Amniotic epithelial cell (primary cell): ENCODE measurements around the gene ARHGAP1.

ENCODE experiments used
- DNase-seq: peaks from one replicate; pipeline ENCODE4 v3.0.0-alpha.2; 2010; ENCODE audit warnings: low read depth

The ARHGAP1 gene

GRCh38 chr11:46694072-46694471 is 6.3 kb downstream of the ARHGAP1 start:
- DNase-seq = no peak

- DNase-seq = peak; percentile 93
Observed at GRCh38 chr11:46693597-46694012, 6.8 kb downstream of the ARHGAP1 start.

- DNase-seq = no peak
Observed at GRCh38 chr11:46692450-46692849, 8.0 kb downstream of the ARHGAP1 start.

- no peak for DNase-seq
Observed at GRCh38 chr11:46690702-46691101, 9.7 kb downstream of the ARHGAP1 start.

GRCh38 chr11:46686886-46687795 is 13.3 kb downstream of the ARHGAP1 start:
- peak; percentile 63 for DNase-seq

- no peak for DNase-seq
Observed at GRCh38 chr11:46684367-46684766, 16.1 kb downstream of the ARHGAP1 start.

GRCh38 chr11:46682773-46683752 is 17.4 kb downstream of the ARHGAP1 start:
- DNase-seq = peak; percentile 48

- DNase-seq = no peak
Observed at GRCh38 chr11:46681814-46682213, 18.6 kb downstream of the ARHGAP1 start.

- no peak for DNase-seq
Observed at GRCh38 chr11:46680815-46681214, 19.6 kb downstream of the ARHGAP1 start.

GRCh38 chr11:46680164-46680760 is 20.2 kb downstream of the ARHGAP1 start:
- DNase-seq = no peak

GRCh38 chr11:46679241-46680163 is 20.9 kb downstream of the ARHGAP1 start:
- DNase-seq = no peak

- no peak for DNase-seq
Observed at GRCh38 chr11:46678741-46679130, 21.7 kb downstream of the ARHGAP1 start.

- DNase-seq = no peak
Observed at GRCh38 chr11:46677991-46678740, 22.3 kb downstream of the ARHGAP1 start.

- DNase-seq = no peak
Observed at GRCh38 chr11:46677169-46677568, 23.2 kb downstream of the ARHGAP1 start.

- DNase-seq = no peak
Observed at GRCh38 chr11:46676436-46677158, 23.8 kb downstream of the ARHGAP1 start.

- DNase-seq = no peak
Observed at GRCh38 chr11:46675949-46676348, 24.5 kb downstream of the ARHGAP1 start.

GRCh38 chr11:46675288-46675851 is 25.0 kb downstream of the ARHGAP1 start:
- DNase-seq = peak; percentile 61

GRCh38 chr11:46674463-46675287 is 25.7 kb downstream of the ARHGAP1 start:
- peak; percentile 75 for DNase-seq
